Measurements from ENCODE around the gene CBFA2T3.

CBFA2T3 gene

DNA sequence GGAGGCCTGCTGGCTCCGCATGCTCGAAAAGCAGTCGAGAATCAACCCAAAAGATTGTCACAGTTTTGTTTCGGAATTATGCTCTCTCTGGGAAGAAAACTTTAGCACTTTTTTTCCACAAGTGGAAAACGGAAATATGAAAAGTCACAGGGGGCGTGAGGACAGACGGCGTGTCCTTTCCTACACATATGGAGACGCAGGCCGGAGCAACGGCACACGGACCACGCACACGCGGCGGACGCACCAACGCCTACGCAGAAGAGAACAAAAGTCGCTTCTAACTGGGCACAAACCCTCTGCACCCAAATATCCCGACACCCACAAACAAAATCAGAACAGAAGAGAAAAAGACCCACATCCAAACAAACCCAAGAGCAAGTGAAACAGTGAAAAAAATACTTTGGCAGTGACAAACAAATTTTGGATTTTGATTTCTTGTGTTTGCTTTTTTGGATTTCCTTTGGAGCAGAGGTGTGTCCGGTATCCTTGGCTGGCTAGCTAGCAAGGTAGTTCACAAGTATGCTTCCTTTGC, 101.2 kb downstream of the CBFA2T3 start:
- no peak for DNase-seq (ENCODE audit: low spot score)

GRCh38 chr16:88874938-88875599, 101.9 kb downstream of the CBFA2T3 start:
- DNase-seq (ENCODE audit: low spot score): no peak

- no peak for DNase-seq (ENCODE audit: low spot score)
Observed at GRCh38 chr16:88872650-88873331, 104.2 kb downstream of the CBFA2T3 start.

DNA sequence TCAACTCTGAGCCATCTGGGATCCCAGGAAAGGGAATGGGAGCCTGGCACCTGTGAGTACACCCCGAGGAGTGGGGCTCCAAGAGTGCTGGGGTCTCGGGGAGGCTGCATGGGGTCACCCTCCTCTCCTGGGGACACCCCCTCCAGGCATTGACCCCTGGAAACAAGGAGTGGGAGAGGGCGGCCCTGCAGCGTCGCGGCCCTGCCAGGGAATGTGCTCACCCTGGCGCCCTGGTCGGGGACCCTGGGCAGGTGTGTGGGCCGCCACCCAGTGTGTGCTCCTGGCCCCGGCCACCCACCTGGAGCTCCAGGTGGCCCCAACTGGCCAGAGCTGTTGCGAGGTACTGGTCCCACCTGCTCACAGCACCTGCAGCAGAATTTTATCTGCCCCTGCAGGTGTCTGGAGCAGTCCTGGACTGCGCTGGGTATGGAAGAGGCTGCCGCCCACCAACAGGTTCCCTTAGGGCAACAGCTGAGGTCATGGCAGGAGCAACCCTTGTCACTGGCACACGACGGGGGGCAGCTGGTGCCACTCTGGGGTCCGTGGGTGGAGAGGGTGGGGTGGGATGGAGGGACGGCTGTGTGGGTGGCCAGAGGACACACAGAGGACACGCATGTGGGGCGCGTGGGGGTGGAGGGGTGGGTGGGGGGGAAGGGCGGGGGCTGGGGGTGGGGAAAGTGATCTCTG, 105.1 kb downstream of the CBFA2T3 start:
- DNase-seq (ENCODE audit: low spot score): no peak

GRCh38 chr16:88871349-88871702, 105.7 kb downstream of the CBFA2T3 start:
- DNase-seq (ENCODE audit: low spot score): no peak

- no peak for DNase-seq (ENCODE audit: low spot score)
Observed at GRCh38 chr16:88870608-88871348, 106.2 kb downstream of the CBFA2T3 start.

DNA sequence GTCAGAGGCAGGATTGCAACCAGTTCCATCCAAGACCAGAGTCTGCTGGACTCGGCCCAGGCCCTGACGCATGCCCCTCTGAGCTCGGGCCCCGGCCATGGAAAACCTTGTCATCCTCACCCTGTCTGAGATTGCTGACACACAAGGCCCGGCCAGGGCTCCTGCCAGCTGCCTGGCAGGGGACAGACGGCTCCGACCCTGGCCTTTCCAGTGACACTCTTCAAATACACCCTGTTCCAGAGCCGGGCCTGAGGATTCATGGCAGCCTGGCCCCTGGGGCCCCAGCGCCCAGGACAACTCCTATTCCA, 107.4 kb downstream of the CBFA2T3 start:
- DNase-seq (ENCODE audit: low spot score): no peak

GRCh38 chr16:88868974-88869672, 107.9 kb downstream of the CBFA2T3 start:
- no peak for DNase-seq (ENCODE audit: low spot score)

DNA sequence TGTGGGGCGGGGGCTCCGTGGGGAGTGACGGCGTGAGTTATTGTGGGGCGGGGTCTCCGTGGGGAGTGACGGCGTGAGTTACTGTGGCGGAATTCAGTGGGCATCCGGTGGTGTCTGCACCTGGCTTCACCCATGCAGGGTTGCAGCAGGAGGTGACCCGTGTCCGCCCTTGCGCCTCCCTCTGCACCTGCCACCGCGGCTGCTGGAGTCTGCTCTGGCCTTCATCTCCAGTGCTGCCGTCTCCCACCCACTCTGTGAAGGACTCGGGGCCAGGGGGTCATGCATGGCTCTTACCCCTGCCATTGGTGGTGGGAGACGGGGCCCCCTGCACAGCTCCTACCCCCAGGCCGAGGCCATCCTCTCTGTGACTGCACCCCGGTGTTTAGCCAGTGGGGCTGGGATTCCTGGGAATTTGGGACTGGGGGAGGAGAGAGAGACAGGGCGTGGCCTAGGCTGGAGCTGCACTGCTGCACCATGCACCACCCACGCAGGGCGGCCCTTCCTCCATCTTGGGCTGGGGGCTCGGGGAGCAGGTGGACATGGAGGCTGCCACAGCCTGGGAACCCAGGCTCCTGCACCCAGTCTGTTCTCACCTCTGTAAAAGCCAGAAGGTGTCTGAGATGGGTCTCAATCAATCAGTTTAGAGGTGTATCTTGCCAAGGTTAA, 109.3 kb downstream of the CBFA2T3 start:
- no peak for DNase-seq (ENCODE audit: low spot score)

DNA sequence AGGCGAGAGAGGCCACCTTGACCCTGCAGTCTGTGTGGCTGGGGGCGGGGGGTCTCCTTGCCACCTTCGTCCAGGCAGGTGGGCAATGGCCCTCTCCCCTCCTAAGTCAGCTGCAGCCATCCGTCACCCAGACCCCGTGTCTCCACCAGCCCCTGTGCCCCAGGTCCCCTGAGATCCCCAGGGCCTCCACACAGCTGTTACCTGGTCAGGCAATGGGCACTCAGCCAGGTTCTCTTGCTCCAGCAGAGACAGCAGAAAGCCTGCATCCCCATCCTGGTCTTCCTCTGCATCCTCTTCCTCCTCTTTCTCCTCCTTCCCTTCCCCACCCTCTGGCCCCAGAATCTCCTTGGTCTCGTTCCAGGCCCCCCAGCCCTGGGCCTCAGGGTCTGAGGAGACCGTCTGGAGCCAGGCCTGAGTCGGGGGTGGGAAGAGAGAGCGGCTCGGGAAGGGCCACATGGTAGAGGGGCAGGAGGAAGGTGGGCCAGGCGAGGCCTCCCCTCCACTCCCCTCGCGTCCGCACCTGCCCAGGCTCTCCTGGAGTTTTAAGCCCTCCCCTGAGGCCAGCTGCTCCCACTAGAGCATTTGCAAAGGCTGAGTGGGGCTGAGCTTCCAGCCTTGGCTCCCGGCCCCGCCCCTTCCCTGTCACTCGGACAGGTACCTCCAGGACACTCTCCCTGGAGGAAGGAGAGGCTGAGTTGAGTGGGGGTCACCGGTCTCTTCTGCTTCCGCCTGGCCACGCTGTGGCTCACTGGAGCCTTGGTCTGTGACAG, 110.7 kb downstream of the CBFA2T3 start, which contains the start of gene PABPN1L:
Gene PABPN1L, minus strand, starts transcription at position 510 of the 770 bp plus-strand sequence. Its CDS starts 54 bp downstream, at position 456.
- no peak for DNase-seq (ENCODE audit: low spot score)

- DNase-seq (ENCODE audit: low spot score): no peak
Observed at GRCh38 chr16:88865742-88866141, 111.3 kb downstream of the CBFA2T3 start.

- no peak for DNase-seq (ENCODE audit: low spot score)
Observed at GRCh38 chr16:88865310-88865709, 111.7 kb downstream of the CBFA2T3 start.

GRCh38 chr16:88864521-88864920, 112.5 kb downstream of the CBFA2T3 start:
- no peak for DNase-seq (ENCODE audit: low spot score)

GRCh38 chr16:88864099-88864498, 112.9 kb downstream of the CBFA2T3 start:
- DNase-seq (ENCODE audit: low spot score): no peak

- no peak for DNase-seq (ENCODE audit: low spot score)
Observed at GRCh38 chr16:88863426-88863825, 113.6 kb downstream of the CBFA2T3 start.

GRCh38 chr16:88862968-88863367, 114.0 kb downstream of the CBFA2T3 start:
- DNase-seq (ENCODE audit: low spot score): no peak

GRCh38 chr16:88861359-88861758, 115.6 kb downstream of the CBFA2T3 start:
- DNase-seq (ENCODE audit: low spot score): no peak

- DNase-seq (ENCODE audit: low spot score): no peak
Observed at GRCh38 chr16:88859381-88860091, 117.5 kb downstream of the CBFA2T3 start.

DNA sequence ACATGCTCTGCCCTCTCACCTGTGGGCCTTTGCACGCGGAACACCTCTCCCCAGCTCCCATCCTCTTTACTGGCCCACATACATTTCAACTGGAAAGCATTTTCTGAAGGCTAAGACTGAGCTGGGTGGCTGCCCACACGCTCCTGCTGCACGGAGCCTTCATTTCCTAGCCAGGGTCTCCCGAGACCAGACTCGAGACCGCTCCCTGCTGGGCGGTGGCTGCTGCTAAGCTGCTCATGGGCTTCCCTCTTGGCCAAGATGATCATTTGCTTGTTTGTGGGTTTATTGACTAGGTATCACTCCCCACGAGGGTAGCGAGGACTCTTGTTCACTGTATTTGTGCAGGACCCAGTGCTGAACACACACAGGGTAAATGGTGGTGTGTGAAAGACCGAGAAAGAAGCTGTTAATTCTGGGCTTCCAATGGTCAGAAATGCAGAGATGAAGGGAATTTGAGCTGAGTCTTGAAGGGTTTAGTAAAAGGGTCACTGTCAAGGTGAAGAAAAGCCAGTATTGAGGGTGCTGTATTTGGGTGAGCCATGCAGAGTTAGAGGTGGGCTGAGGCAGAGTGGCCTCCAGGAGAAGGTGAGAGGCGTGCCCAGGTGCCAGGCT, 119.2 kb downstream of the CBFA2T3 start:
- DNase-seq (ENCODE audit: low spot score): peak; percentile 94
